ENCODE results near the gene KAZN. TPM values are rescaled to one million over a fixed set of nuclear protein-coding genes. Genes with fewer than 3 reads are reported as not detected.
A peak's percentile ranks its signal among the peaks of the same experiment; 100 is the strongest.

The KAZN gene
- total and polyA plus RNA-seq, 2 of the 8 experiments (the other 6 are each of a cell fraction or from before 2014, with no cell fraction given): 3.7 to 11.8 TPM

DNA sequence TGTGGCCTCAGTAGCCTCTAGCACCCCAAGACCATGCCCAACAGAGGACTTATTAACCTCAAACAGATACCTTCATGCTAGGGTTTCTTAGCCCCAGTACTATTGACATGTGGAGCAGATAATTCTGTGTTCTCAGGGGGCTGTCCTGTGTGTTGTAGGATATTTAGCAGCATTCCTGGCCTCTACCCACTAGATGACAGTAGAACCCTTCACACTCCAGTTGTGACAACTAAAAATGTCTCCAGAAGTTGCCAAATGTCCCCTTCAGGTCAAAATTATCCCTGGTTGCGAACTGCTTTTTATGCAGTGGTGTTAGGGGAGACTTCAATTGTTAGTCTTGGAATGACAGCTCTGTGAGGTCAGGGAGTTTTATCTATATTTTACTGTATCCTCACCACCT, 8.1 kb downstream of the KAZN start:
- Histone ChIP-seq H3K4ac (replicated peaks; ENCODE audit: insufficient read length, low read depth, low read length) (no peak overlapping the region), H3K56ac (replicated peaks; ENCODE audit: insufficient read length, low read depth, low read length) (no peak overlapping the region), H3K9ac (replicated peaks in 1 of 4; ENCODE audit: extremely low read depth in 1 of 4, low read depth in 3 of 4, low read length in 3 of 4) (no peak overlapping the region), H2AFZ (ENCODE audit: low read length) (no peak overlapping the region), H2AK5ac (ENCODE audit: low read depth, low read length) (no peak overlapping the region), H3K36me3 (ENCODE audit: control insufficient read depth in 2 of 4, insufficient read depth in 4 of 4, low read length in 3 of 4) (no peaks in the 10 kb centered on the region), H3K18ac (ENCODE audit: extremely low read depth, low read length) (no peak overlapping the region), H2BK15ac (ENCODE audit: low read length) (no peak overlapping the region), H2BK120ac (replicated peaks; ENCODE audit: low read depth, low read length) (no peak overlapping the region), H3K79me1 (ENCODE audit: low read depth, low read length) (peaks cover 5% of the 10 kb centered on the region; the same call in 1 of the 2 replicates), H3K9me3 (ENCODE audit: insufficient read depth in 2 of 2, low read depth in 1 of 2, low read length in 1 of 2) (no peaks in the 10 kb centered on the region), H2BK20ac (ENCODE audit: low read length) (no peak overlapping the region), H4K8ac (ENCODE audit: extremely low read depth, insufficient read depth, low read length) (no peak overlapping the region), H3K27me3 (replicated peaks in 1 of 4; ENCODE audit: control insufficient read depth in 3 of 4, extremely low read depth in 1 of 4, insufficient read depth in 3 of 4, low read length in 3 of 4) (no peaks in the 10 kb centered on the region), H3K14ac (ENCODE audit: insufficient read length) (no peak overlapping the region), H3K23ac (ENCODE audit: insufficient read length) (no peak overlapping the region), H4K91ac (replicated peaks; ENCODE audit: insufficient read length, low read length) (no peak overlapping the region), H3K23me2 (ENCODE audit: low read depth, low read length) (no peaks in the 10 kb centered on the region), H3K27ac (ENCODE audit: low read depth, low read length) (no peak overlapping the region), H4K5ac (ENCODE audit: insufficient read length, low read depth, low read length) (no peak overlapping the region), H3K4me1 (replicated peaks in 1 of 4; ENCODE audit: control insufficient read depth in 3 of 4, insufficient read depth in 4 of 4, low read length in 3 of 4) (peaks cover 0 to 4% (median 2%) of the 10 kb centered on the region in 4 experiments; a peak in 4 of 7 replicates), H3K79me2 (ENCODE audit: control insufficient read depth in 1 of 2, insufficient read depth in 2 of 2, low read length in 2 of 2) (peaks cover 0 to 18% of the 10 kb centered on the region in 2 experiments; a peak in 1 of 4 replicates), H2BK12ac (ENCODE audit: low read depth, low read length) (no peak overlapping the region), H2BK5ac (ENCODE audit: low read depth, low read length) (no peak overlapping the region), H3K4me2 (ENCODE audit: insufficient read depth in 1 of 2, low read depth in 2 of 2, low read length in 2 of 2) (no peak overlapping the region), H3K4me3 (ENCODE audit: extremely low read depth in 1 of 4, insufficient read depth in 2 of 4, low read depth in 3 of 4, low read length in 4 of 4) (no peak overlapping the region), H4K20me1 (replicated peaks in 1 of 2; ENCODE audit: control insufficient read depth in 1 of 2, insufficient read depth in 2 of 2, low read length in 2 of 2) (no peaks in the 10 kb centered on the region)
- 35% methylated on average over 1 of the region's 1 CpG; no CpG with 5 or more reads in 1 of the 2 experiments for WGBS, 2 experiments (ENCODE audit: extremely low coverage in 1 of 2, insufficient coverage in 1 of 2, insufficient read length in 1 of 2, insufficient replicate concordance in 2 of 2, low coverage in 1 of 2, low lambda C conversion rate in 2 of 2, missing lambda C conversion rate in 1 of 2)
- ChIA-PET CTCF (ENCODE audit: partially characterized antibody) (interaction anchor here (0.5 to 1.6 kb wide), 5 partner anchors 11 to 283 kb away, joined by 3 to 6 read pairs (median 3); no protein-coding TSS in a partner anchor), POLR2A (ENCODE audit: partially characterized antibody) (no interaction called here)
- peak; percentile 78 to 84 for TF ChIP-seq RAD21 (IDR thresholded peaks at IDR 0.05 in 1 of 2, conservative IDR thresholded peaks at IDR 0.05 in 1 of 2; ENCODE audit: low read depth in 2 of 2, low read length in 2 of 2)
- TF ChIP-seq, protein P1, sequence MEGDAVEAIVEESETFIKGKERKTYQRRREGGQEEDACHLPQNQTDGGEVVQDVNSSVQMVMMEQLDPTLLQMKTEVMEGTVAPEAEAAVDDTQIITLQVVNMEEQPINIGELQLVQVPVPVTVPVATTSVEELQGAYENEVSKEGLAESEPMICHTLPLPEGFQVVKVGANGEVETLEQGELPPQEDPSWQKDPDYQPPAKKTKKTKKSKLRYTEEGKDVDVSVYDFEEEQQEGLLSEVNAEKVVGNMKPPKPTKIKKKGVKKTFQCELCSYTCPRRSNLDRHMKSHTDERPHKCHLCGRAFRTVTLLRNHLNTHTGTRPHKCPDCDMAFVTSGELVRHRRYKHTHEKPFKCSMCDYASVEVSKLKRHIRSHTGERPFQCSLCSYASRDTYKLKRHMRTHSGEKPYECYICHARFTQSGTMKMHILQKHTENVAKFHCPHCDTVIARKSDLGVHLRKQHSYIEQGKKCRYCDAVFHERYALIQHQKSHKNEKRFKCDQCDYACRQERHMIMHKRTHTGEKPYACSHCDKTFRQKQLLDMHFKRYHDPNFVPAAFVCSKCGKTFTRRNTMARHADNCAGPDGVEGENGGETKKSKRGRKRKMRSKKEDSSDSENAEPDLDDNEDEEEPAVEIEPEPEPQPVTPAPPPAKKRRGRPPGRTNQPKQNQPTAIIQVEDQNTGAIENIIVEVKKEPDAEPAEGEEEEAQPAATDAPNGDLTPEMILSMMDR (IDR thresholded peaks at IDR 0.05; ENCODE audit: control extremely low read depth in 1 of 3, insufficient read depth in 1 of 3, low read depth in 1 of 3, low read length in 3 of 3): peak in 2 of 3 experiments; percentile 49 to 53; a peak in 3 of 4 replicates
- no peak for TF ChIP-seq POU5F1 (IDR thresholded peaks at IDR 0.05; ENCODE audit: low read depth, low read length)
- DNase-seq (ENCODE audit: low read depth in 1 of 2, low spot score in 2 of 2) (no peak), FAIRE-seq (no peak)
